ENCODE data around the gene UBR3. TPM values are rescaled to one million over a fixed set of nuclear protein-coding genes. Genes with fewer than 3 reads are reported as not detected.

UBR3 gene
- total RNA-seq, 2 donors from 2014 or later = 20.4 to 24.8 TPM

- Mint-ChIP-seq H3K27me3 (ENCODE audit: insufficient read depth) (no peaks in the 10 kb centered on the region), H3K9me3 (peaks cover 7% of the 10 kb centered on the region), H3K36me3 (ENCODE audit: low read depth) (peaks cover 15% of the 10 kb centered on the region), H3K4me3 (no peak overlapping the region), H3K4me1 (peaks cover 32% of the 10 kb centered on the region), H3K27ac (no peak overlapping the region)
- WGBS, 2 experiments (ENCODE audit: insufficient coverage in 1 of 2, insufficient read length in 1 of 2) = 97 to 100% methylated on average over 2 of the region's 2 CpGs
- no peak for TF ChIP-seq CTCF (conservative IDR thresholded peaks at IDR 0.05)
- DNase-seq = no peak
- H3K4me3 ChIP-seq (ENCODE audit: low read length) = no peak overlapping the region
- H3K9me3 ChIP-seq (ENCODE audit: control insufficient read depth, low read length) = peaks cover 4% of the 10 kb centered on the region
- peaks cover 6% of the 10 kb centered on the region for H3K36me3 ChIP-seq (ENCODE audit: control insufficient read depth, insufficient read depth, low read length)
- H3K9ac ChIP-seq (ENCODE audit: extremely low read depth, low read length, poor library complexity, severe bottlenecking) = no peak overlapping the region
- H3K27me3 ChIP-seq (ENCODE audit: control insufficient read depth, insufficient read depth, low read length, poor library complexity, severe bottlenecking) = no peaks in the 10 kb centered on the region
- peaks cover 11% of the 10 kb centered on the region for H3K4me1 ChIP-seq (ENCODE audit: control insufficient read depth, insufficient read depth, low read length)
- H3K27ac ChIP-seq (ENCODE audit: low read depth, low read length) = no peak overlapping the region
Observed at GRCh38 chr2:170025223-170025622, 198.0 kb downstream of the UBR3 start.

- Histone ChIP-seq H3K9ac (ENCODE audit: extremely low read depth, low read length, poor library complexity, severe bottlenecking) (no peak overlapping the region), H3K36me3 (ENCODE audit: control insufficient read depth, insufficient read depth, low read length) (peaks cover 15% of the 10 kb centered on the region), H3K27ac (ENCODE audit: low read depth, low read length) (no peak overlapping the region), H3K27me3 (ENCODE audit: control insufficient read depth, insufficient read depth, low read length, poor library complexity, severe bottlenecking) (no peaks in the 10 kb centered on the region), H3K4me1 (ENCODE audit: control insufficient read depth, insufficient read depth, low read length) (peaks cover 11% of the 10 kb centered on the region), H3K9me3 (ENCODE audit: control insufficient read depth, low read length) (peaks cover 11% of the 10 kb centered on the region), H3K4me3 (ENCODE audit: low read length) (no peak overlapping the region)
- no peak overlapping the region for H3K27ac Mint-ChIP-seq
- WGBS, 2 experiments (ENCODE audit: insufficient coverage in 1 of 2, insufficient read length in 1 of 2) = 100% methylated on average over 1 of the region's 1 CpG; no CpG with 5 or more reads in 1 of the 2 experiments
- no peak overlapping the region for H3K4me3 Mint-ChIP-seq
- TF ChIP-seq CTCF (conservative IDR thresholded peaks at IDR 0.05) = no peak
- H3K27me3 Mint-ChIP-seq (ENCODE audit: insufficient read depth) = no peaks in the 10 kb centered on the region
- H3K36me3 Mint-ChIP-seq (ENCODE audit: low read depth) = peaks cover 22% of the 10 kb centered on the region
- DNase-seq = no peak
- peaks cover 21% of the 10 kb centered on the region for H3K4me1 Mint-ChIP-seq
- H3K9me3 Mint-ChIP-seq = peaks cover 13% of the 10 kb centered on the region
Observed at GRCh38 chr2:170026361-170026760, 199.1 kb downstream of the UBR3 start.

- Histone ChIP-seq H3K4me3 (ENCODE audit: low read length) (peak overlapping the region; percentile 3), H3K4me1 (ENCODE audit: control insufficient read depth, insufficient read depth, low read length) (peaks cover 7% of the 10 kb centered on the region), H3K9ac (ENCODE audit: extremely low read depth, low read length, poor library complexity, severe bottlenecking) (peak overlapping the region; percentile 29), H3K27ac (ENCODE audit: low read depth, low read length) (no peak overlapping the region), H3K9me3 (ENCODE audit: control insufficient read depth, low read length) (peaks cover 30% of the 10 kb centered on the region), H3K36me3 (ENCODE audit: control insufficient read depth, insufficient read depth, low read length) (peaks cover 28% of the 10 kb centered on the region), H3K27me3 (ENCODE audit: control insufficient read depth, insufficient read depth, low read length, poor library complexity, severe bottlenecking) (no peaks in the 10 kb centered on the region)
- no peak overlapping the region for H3K27ac Mint-ChIP-seq
- no peak for DNase-seq
- peaks cover 18% of the 10 kb centered on the region for H3K9me3 Mint-ChIP-seq
- H3K4me1 Mint-ChIP-seq = peaks cover 6% of the 10 kb centered on the region
- no peak for TF ChIP-seq CTCF (conservative IDR thresholded peaks at IDR 0.05)
- H3K27me3 Mint-ChIP-seq (ENCODE audit: insufficient read depth) = no peaks in the 10 kb centered on the region
- no peak overlapping the region for H3K4me3 Mint-ChIP-seq
- peaks cover 29% of the 10 kb centered on the region for H3K36me3 Mint-ChIP-seq (ENCODE audit: low read depth)
Observed at GRCh38 chr2:170029551-170029950, 202.3 kb downstream of the UBR3 start.

Measured in endodermal cell (in vitro differentiated cells).